NCI-H510A (cell line): ENCODE data around the gene LRMDA.

Source experiments
- DNase-seq: peaks from one replicate; lab custom pipeline; 2025; lab: John Stamatoyannopoulos, UW

LRMDA gene

GRCh38 chr10:75776738-75777504, 345.5 kb downstream of the LRMDA start:
- no peak for DNase-seq

GRCh38 chr10:75778665-75779064, 347.2 kb downstream of the LRMDA start:
- DNase-seq = no peak

- no peak for DNase-seq
These were observed 347.9 kb downstream of the LRMDA start for GRCh38 chr10:75779276-75779675.

GRCh38 chr10:75782463-75783248, 351.2 kb downstream of the LRMDA start:
- DNase-seq = no peak

GRCh38 chr10:75788394-75789205, 357.2 kb downstream of the LRMDA start:
- DNase-seq = no peak

GRCh38 chr10:75793848-75794247, 362.4 kb downstream of the LRMDA start:
- no peak for DNase-seq

GRCh38 chr10:75801121-75801520, 369.7 kb downstream of the LRMDA start:
- DNase-seq = no peak

GRCh38 chr10:75801661-75802060, 370.2 kb downstream of the LRMDA start:
- no peak for DNase-seq

GRCh38 chr10:75803121-75803520, 371.7 kb downstream of the LRMDA start:
- DNase-seq = no peak

- no peak for DNase-seq
These were observed 372.6 kb downstream of the LRMDA start for GRCh38 chr10:75803816-75804552.

- DNase-seq = no peak
These were observed 374.8 kb downstream of the LRMDA start for GRCh38 chr10:75806186-75806585.

GRCh38 chr10:75807456-75807855, 376.0 kb downstream of the LRMDA start:
- no peak for DNase-seq

GRCh38 chr10:75809003-75809402, 377.6 kb downstream of the LRMDA start:
- DNase-seq = no peak

- no peak for DNase-seq
These were observed 382.6 kb downstream of the LRMDA start for GRCh38 chr10:75814014-75814413.

GRCh38 chr10:75815066-75815465, 383.6 kb downstream of the LRMDA start:
- no peak for DNase-seq

- no peak for DNase-seq
These were observed 385.8 kb downstream of the LRMDA start for GRCh38 chr10:75817198-75817597.

GRCh38 chr10:75818552-75818951, 387.1 kb downstream of the LRMDA start:
- no peak for DNase-seq

GRCh38 chr10:75825235-75825634, 393.8 kb downstream of the LRMDA start:
- no peak for DNase-seq

GRCh38 chr10:75825661-75826060, 394.2 kb downstream of the LRMDA start:
- DNase-seq = no peak

- DNase-seq = no peak
These were observed 395.4 kb downstream of the LRMDA start for GRCh38 chr10:75826846-75827245.

- no peak for DNase-seq
These were observed 396.2 kb downstream of the LRMDA start for GRCh38 chr10:75827587-75828021.

GRCh38 chr10:75828413-75828812, 397.0 kb downstream of the LRMDA start:
- no peak for DNase-seq
